GM19238 (cell line): Measurements from ENCODE around the gene FAM237B.
"Not testable (repeated sequence)": the region's sequence is repeated elsewhere in the genome, so short reads cannot be mapped to it uniquely, and the experiment has no call there.

Source experiments
- DNase-seq: peaks from one replicate; pipeline ENCODE4 v3.0.0; 2011; ENCODE audit warnings: low spot score; ENCODE audit not compliant: insufficient read length

FAM237B gene

GRCh38 chr7:90320801-90321494, at the start of gene FAM237B:
TSS of gene FAM237B (minus strand) at chr7:90321304. CDS start at chr7:90319748, 1,556 bp downstream.
- DNase-seq: no peak

- DNase-seq: no peak
Measured at GRCh38 chr7:90351987-90352386, 30.9 kb upstream of the FAM237B start.

DNA sequence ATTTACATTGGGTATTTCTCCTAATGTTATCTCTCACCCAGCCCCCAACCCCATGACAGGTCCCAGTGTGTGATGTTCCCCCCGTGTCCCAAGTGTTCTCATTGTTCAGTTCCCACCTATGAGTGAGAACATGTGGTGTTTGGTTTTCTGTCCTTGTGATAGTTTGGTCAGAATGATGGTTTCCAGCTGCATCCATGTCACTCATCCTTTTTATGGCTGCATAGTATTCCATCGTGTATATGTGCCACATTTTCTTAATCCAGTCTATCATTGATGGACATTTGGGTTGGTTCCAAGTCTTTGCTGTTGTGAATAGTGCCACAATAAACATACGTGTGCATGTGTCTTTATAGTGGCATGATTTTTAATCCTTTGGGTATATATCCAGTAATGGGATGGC, 28.9 kb upstream of the FAM237B start:
- not testable (repeated sequence) for DNase-seq

DNA sequence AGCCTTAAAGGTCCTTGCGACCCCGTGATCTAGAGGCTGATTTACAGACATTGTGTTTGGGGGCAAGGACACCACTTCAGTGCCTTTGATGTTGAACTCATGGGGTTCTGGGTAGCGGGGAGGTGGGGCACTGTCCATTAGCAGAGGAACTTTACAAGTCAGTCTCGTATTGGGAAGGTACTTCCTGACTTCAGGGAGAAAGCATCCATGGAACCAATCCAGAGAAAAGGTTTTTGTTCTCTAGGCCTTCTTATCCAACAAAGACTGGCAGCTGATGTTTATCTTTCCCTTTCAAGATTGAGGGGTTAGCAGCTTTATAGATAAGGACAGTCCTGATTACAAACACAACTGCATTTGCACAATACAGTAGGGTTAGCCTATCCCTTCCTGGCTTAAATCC, 28.2 kb upstream of the FAM237B start:
- no peak for DNase-seq

DNA sequence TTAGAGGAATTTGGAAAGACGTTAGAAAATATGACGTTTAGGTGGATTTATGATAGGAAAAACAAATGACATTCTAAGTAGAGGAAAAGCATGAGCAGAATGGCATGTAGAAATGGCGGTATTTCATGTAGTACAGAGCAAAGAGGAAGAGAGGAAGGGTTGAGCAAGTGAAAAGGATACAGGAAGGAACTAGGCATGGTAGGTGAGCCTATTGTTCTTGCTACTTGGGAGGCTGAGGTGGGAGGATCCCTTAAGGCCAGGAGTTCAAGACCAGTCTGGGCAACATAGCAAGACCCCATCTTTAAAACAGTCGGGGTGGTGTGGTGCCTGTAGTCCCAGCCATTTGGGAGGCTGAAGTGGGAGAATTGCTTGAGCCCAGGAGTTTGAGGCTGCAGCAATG, 26.7 kb upstream of the FAM237B start:
- DNase-seq: no peak

DNA sequence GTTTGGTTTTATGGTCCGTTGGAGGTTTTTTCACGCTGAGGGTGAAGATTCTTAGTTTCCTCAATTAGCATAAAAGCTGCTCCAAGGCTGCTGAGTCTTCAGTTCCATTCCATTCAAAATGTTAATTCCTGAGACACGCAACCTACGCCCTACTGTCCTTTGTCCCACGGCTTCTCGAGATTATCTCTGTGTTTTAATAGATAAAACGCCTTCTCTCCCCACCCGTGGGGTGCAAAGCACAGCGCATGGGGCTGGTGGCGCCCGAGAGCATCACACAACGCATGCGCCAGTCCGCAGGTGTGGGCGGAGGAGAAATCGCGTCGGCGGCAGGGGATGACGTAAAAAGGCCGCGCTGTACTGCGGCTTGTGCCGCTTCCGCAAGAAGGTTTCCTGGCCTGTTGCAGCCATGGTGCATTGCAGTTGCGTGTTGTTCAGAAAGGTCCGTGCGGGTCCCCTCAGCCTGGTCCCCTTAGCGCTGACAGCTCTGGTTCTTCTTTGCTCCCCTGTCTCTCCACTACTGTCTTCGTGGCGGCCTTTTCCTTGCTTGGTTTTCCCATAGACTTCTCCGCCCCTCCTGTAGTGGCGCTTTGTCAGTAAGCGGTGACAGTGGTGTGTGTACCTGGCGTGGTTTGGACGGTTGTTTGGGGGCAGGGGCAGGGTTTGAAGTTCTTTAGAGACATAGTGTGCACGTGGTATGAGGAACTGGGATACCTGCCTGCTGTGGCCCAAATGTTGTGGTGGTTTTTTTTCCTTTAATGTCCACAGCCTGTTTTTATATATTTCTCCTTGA, 25.4 kb upstream of the FAM237B start, which contains the start of gene GTPBP10:
Gene GTPBP10, plus strand, starts transcription at position 381 of the 790 bp plus-strand sequence. Its CDS starts 26 bp downstream, at position 407.
- peak; percentile 76 for DNase-seq

- DNase-seq: no peak
Measured at GRCh38 chr7:90345595-90346335, 24.7 kb upstream of the FAM237B start.

DNA sequence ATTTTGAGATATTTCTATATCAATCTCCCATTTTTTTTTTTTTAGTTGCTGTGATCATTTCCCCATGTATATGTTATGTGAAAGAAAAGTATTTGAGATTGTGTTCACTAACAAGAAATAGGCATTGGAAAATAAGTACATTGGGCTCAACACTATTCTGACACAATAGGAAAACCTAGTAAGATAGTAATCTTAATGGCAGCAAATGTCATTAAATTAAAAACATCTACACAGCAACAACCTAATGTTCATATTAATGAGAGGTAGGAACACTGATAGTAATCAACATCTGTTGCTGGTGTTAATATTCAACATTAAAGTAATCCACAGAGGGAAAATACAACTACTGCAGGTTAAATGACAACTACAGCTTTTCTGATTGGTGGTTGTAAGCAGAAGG, 23.9 kb upstream of the FAM237B start:
- DNase-seq: no peak

GRCh38 chr7:90337106-90337505, 16.0 kb upstream of the FAM237B start:
- DNase-seq: no peak

DNA sequence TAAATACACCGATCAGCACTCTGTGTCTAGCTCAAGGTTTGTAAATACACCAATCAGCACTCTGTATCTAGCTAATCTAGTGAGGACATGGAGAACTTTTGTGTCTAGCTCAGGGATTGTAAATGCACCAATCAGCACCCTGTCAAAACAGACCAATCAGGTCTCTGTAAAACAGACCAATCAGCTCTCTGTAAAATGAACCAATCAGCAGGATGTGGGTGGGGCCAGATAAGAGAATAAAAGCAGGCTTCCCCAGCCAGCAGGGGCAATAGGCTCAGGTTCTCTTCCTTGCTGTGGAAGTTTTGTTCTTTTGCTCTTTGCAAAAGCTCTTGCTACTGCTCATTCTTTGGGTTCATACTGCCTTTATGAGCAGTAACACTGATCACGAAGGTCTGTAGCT, 13.8 kb upstream of the FAM237B start:
- DNase-seq: not testable (repeated sequence)

GRCh38 chr7:90334193-90334843, 13.2 kb upstream of the FAM237B start:
- DNase-seq: no peak

DNA sequence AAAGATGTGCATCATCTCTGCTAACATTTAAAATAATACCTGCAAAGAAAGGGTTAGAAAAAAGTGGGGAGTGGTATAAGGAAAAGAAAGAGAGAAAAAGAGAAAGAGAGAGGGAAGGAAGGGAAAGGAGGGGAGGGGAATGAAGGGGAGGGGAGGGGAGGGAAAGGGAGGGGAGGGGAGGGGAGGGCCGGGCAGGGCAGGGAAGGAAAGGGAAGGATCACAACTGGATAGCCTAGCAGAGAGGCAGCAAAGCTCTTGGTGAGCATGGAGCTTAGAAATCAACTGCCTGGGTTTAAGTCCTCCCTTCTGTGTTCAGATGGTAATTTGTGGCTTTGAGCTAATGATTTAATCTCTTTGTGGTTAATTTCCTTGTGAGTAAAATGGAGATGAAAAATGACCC, 5.4 kb upstream of the FAM237B start:
- no peak for DNase-seq

- no peak for DNase-seq
Measured at GRCh38 chr7:90322837-90323236, 1.7 kb upstream of the FAM237B start.

DNA sequence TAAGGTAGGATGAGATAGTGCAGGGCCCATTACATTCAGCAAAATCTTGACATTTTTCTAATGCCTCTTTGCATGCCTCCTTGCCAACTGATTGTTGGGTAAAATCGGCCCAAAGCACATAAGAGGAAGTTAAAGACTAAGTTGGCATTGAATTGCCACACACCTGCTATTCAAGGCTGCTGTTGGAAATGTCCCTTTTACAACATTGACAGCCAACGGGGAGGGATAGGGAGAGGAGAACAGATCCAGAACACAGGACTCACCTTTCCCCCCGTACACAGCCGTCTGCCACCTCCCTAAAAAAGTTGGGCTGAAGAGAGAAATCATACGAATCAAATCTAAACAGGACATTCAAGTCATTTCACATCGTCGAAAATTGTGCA, 695 bp downstream of the FAM237B start:
- DNase-seq: no peak

GRCh38 chr7:90320014-90320413, 1.1 kb downstream of the FAM237B start:
- DNase-seq: no peak

DNA sequence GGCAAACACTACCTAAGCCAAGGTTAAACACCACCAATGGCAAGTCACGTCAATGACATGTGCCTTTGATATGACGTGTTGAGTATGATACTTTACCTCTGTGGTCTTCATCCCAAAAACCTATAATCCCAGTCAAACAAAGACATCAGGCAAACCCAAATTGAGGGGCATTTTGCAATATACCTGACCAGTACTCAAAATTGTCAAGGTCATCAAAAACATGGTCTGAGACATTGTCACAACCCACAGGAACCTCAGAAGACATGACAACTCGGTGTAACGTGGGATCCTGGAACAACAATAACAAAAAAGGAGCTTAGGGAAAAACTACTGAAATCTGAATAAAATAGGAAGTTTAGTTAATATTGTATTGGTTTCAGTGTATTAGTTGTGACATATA, 7.2 kb downstream of the FAM237B start:
- no peak for DNase-seq

- no peak for DNase-seq
Measured at GRCh38 chr7:90312745-90313144, 8.4 kb downstream of the FAM237B start.

DNA sequence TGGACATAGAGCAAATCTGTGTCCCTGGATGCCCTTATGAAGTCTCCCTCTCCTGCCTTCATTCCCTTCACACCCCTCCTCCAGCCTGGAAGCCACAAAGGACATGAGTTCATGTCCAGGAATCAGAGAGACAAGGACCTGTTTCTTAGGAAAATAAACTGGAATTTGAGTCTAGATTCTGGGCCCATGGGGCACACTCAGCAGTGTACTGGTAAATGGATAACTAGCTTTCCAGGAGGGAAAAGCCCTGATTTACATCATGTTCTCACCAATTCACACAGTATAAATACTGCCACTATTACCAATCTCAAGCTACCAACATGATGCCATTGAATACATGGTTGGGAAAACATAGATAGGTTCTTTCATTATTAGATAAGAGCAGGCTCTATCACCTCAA, 9.9 kb downstream of the FAM237B start:
- DNase-seq: no peak

DNA sequence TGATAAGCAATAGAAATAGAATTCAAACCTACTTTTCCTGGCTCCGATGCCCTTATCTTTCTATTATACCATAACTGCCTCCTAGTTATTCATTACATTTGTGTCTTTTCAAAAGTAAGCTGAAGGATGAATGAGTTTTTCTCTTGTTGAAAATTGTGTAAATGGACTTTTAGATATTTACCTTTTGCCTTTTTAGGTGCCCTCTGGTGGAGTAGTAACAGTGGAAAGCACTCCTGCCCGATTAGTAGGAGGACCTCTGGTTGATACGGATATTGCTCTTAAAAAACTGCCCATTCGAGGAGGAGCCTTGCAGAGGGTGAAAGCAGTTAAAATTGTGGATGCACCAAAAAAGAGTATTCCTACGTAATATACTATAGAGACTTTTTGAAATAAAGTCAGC, 11.2 kb downstream of the FAM237B start:
- no peak for DNase-seq

DNA sequence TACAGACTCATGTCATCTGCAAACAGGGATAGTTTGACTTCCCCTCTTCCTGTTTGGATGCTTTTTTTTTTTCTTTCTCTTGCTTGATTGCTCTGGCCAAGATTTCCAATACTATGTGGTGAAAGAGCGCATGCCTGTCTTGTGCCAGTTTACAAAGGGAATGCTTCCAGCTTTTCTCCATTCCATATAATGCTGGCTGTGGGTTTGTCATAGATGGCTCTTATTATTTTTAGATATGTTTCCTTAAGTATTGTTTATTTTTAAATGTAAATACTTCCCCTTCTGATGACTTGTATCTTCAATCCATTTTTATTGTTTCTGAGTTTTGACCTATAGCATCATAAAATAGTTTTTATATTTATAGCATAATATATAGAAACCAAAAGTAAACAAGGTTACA, 17.9 kb downstream of the FAM237B start:
- DNase-seq: no peak
